ENCODE data around the gene DPP7. TPM values are rescaled to one million over a fixed set of nuclear protein-coding genes. Genes with fewer than 3 reads are reported as not detected.

DPP7 gene
- total and polyA plus RNA-seq, 2 of the 8 experiments (the other 6 are each of a cell fraction or from before 2014, with no cell fraction given), result 21.2 to 26.8 TPM

GRCh38 chr9:137085920-137086530, 28.5 kb downstream of the DPP7 start:
- H3K27ac ChIP-seq (ENCODE audit: low read depth, low read length), result no peak overlapping the region

More at GRCh38 chr9:137085920-137086530, 28.5 kb downstream of the DPP7 start:
- H3K4me1 ChIP-seq (replicated peaks in 1 of 4; ENCODE audit: control insufficient read depth in 3 of 4, insufficient read depth in 4 of 4, low read length in 3 of 4), result peaks cover 0 to 10% (median 4%) of the 10 kb centered on the region in 4 experiments; a peak in 4 of 7 replicates
- peak overlapping the region; percentile 35 to 81 (median 71) for H3K4me3 ChIP-seq (ENCODE audit: extremely low read depth in 1 of 4, insufficient read depth in 2 of 4, low read depth in 3 of 4, low read length in 4 of 4)
- no peak overlapping the region for H3K23ac ChIP-seq (ENCODE audit: insufficient read length)
- H3K36me3 ChIP-seq (ENCODE audit: control insufficient read depth in 2 of 4, insufficient read depth in 4 of 4, low read length in 3 of 4), result no peaks in the 10 kb centered on the region; a peak in 1 of 8 replicates
- peak overlapping the region; percentile 39 for H4K8ac ChIP-seq (ENCODE audit: extremely low read depth, insufficient read depth, low read length)
- peak overlapping the region; percentile 83 to 94 for H3K4me2 ChIP-seq (ENCODE audit: insufficient read depth in 1 of 2, low read depth in 2 of 2, low read length in 2 of 2)
- FAIRE-seq, result no peak
- H3K9ac ChIP-seq (replicated peaks in 1 of 4; ENCODE audit: extremely low read depth in 1 of 4, low read depth in 3 of 4, low read length in 3 of 4), result peak overlapping the region in 3 of 4 experiments; percentile 25 to 53 (median 40); a peak in 2 of 7 replicates
- no peak overlapping the region for H2BK20ac ChIP-seq (ENCODE audit: low read length)
- H2BK15ac ChIP-seq (ENCODE audit: low read length), result no peak overlapping the region
- H3K18ac ChIP-seq (ENCODE audit: extremely low read depth, low read length), result no peak overlapping the region
- ChIA-PET POLR2A (ENCODE audit: partially characterized antibody) (interaction anchor here (0.8 to 1.8 kb wide), 11 partner anchors 8 to 155 kb away, joined by 3 to 9 read pairs (median 4); partner anchors contain the start of genes NPDC1, SAPCD2, TPRN and TUBB4B), CTCF (ENCODE audit: partially characterized antibody) (interaction anchor here (0.7 to 7.8 kb wide), 6 partner anchors 19 to 61 kb away, joined by 3 to 80 read pairs (median 4); partner anchors contain the start of gene SAPCD2)
- no peak overlapping the region for H3K56ac ChIP-seq (replicated peaks; ENCODE audit: insufficient read length, low read depth, low read length)
- peaks cover 0 to 11% (median 3%) of the 10 kb centered on the region in 4 experiments; a peak in 5 of 7 replicates for H3K27me3 ChIP-seq (replicated peaks in 1 of 4; ENCODE audit: control insufficient read depth in 3 of 4, extremely low read depth in 1 of 4, insufficient read depth in 3 of 4, low read length in 3 of 4)
- H3K23me2 ChIP-seq (ENCODE audit: low read depth, low read length), result peaks cover 12% of the 10 kb centered on the region; the same call in 1 of the 2 replicates
- no peak for DNase-seq (ENCODE audit: low read depth in 1 of 2, low spot score in 2 of 2)
- no peak overlapping the region for H2BK120ac ChIP-seq (replicated peaks; ENCODE audit: low read depth, low read length)
- H2BK5ac ChIP-seq (ENCODE audit: low read depth, low read length), result no peak overlapping the region
- no peak overlapping the region for H4K91ac ChIP-seq (replicated peaks; ENCODE audit: insufficient read length, low read length)
- H3K79me2 ChIP-seq (ENCODE audit: control insufficient read depth in 1 of 2, insufficient read depth in 2 of 2, low read length in 2 of 2), result no peaks in the 10 kb centered on the region
- H2AFZ ChIP-seq (ENCODE audit: low read length), result no peak overlapping the region
- H4K20me1 ChIP-seq (replicated peaks in 1 of 2; ENCODE audit: control insufficient read depth in 1 of 2, insufficient read depth in 2 of 2, low read length in 2 of 2), result no peaks in the 10 kb centered on the region
- H4K5ac ChIP-seq (ENCODE audit: insufficient read length, low read depth, low read length), result no peak overlapping the region
- H2BK12ac ChIP-seq (ENCODE audit: low read depth, low read length), result no peak overlapping the region; the same call in 1 of the 2 replicates
- WGBS, 2 experiments (ENCODE audit: extremely low coverage in 1 of 2, insufficient coverage in 1 of 2, insufficient read length in 1 of 2, insufficient replicate concordance in 2 of 2, low coverage in 1 of 2, low lambda C conversion rate in 2 of 2, missing lambda C conversion rate in 1 of 2), result 4% methylated on average over 54 of the region's 58 CpGs; no CpG with 5 or more reads in 1 of the 2 experiments
- no peak overlapping the region for H3K14ac ChIP-seq (ENCODE audit: insufficient read length)
- no peaks in the 10 kb centered on the region for H3K9me3 ChIP-seq (ENCODE audit: insufficient read depth in 2 of 2, low read depth in 1 of 2, low read length in 1 of 2)
- H2AK5ac ChIP-seq (ENCODE audit: low read depth, low read length), result no peak overlapping the region
- no peaks in the 10 kb centered on the region for H3K79me1 ChIP-seq (ENCODE audit: low read depth, low read length)
- no peak overlapping the region for H3K4ac ChIP-seq (replicated peaks; ENCODE audit: insufficient read length, low read depth, low read length)
